Esophagus muscularis mucosa (tissue), 4 donors: Measurements from ENCODE around the gene USP2. TPM values are rescaled to one million over a fixed set of nuclear protein-coding genes. Genes with fewer than 3 reads are reported as not detected.
A peak's percentile ranks its signal among the peaks of the same experiment; 100 is the strongest.
"Not testable (repeated sequence)": the region's sequence is repeated elsewhere in the genome, so short reads cannot be mapped to it uniquely, and the experiment has no call there.

Experiments used
- DNase-seq: peaks from one replicate; pipeline ENCODE4 v3.0.0-alpha.2; 2017; ENCODE audit errors: extremely low spot score
- H3K27ac ChIP-seq, 4 donors: fragments of 200-600 bp; sonication (generic); replicated peaks in 1 of 4; 1 replicate in 3 of 4; 2 replicates in 1 of 4; pipeline ENCODE4 v1.5.1; 2016 to 2019; ENCODE audit warnings: mild to moderate bottlenecking in 1 of 4
- H3K27me3 ChIP-seq, 4 donors: fragments of 200-600 bp; sonication (generic); one replicate each; pipeline versions ENCODE4 v1.5.1 to v1.6.0; 2016 to 2019
- H3K36me3 ChIP-seq, 4 donors: fragments of 200-600 bp; sonication (generic); one replicate each; pipeline ENCODE4 v1.5.1; 2016 to 2019
- H3K4me1 ChIP-seq, 4 donors: fragments of 200-600 bp; sonication (generic); one replicate each; pipeline ENCODE4 v1.5.1; 2016 to 2019
- H3K4me3 ChIP-seq, 4 donors: fragments of 200-600 bp; sonication (generic); 1 replicate in 2 of 4; 2 replicates in 2 of 4; pipeline ENCODE4 v1.5.1; 2016 to 2019; ENCODE audit warnings: mild to moderate bottlenecking in 4 of 4, moderate library complexity in 1 of 4
- H3K9me3 ChIP-seq, 4 donors: fragments of 200-600 bp; sonication (generic); 1 replicate in 3 of 4; 2 replicates in 1 of 4; pipeline ENCODE4 v1.5.1; 2016 to 2019
- EP300 ChIP-seq: sonication (generic); formaldehyde crosslinking; IDR thresholded peaks from one replicate; pipeline ENCODE4 v1.6.1; 2017; ENCODE audit warnings: antibody characterized with exemption
- POLR2A ChIP-seq: fragments of 450-650 bp; IDR thresholded peaks from one replicate; pipeline ENCODE4 v1.6.1; 2017; ENCODE audit warnings: antibody characterized with exemption, moderate library complexity, mild to moderate bottlenecking, low read depth
- POLR2AphosphoS5 ChIP-seq, 2 donors: sonication (generic); formaldehyde crosslinking; IDR thresholded peaks; one replicate each; pipeline ENCODE4 v1.6.1; 2017; ENCODE audit warnings: antibody characterized with exemption in 2 of 2
- WGBS: methylation state at CpG from one replicate; pipeline ENCODE4 v1.1.5; 2018; 5-methylcytosine and 5-hydroxymethylcytosine counted together
- intact Hi-C: fragments of 100-400 bp; cut with DNase I; formaldehyde crosslinking; loops from one replicate; pipeline ENCODE4 v1.15.1; 2023
- total RNA-seq, 4 donors: library from RNA; depleted of rRNA; stranded (reverse); fragments of >200 nt; gene quantifications; one replicate each; pipeline versions ENCODE4 v1.1.0 to v1.2.1, GENCODE V29; 2016
- TF ChIP-seq, protein P1 (sequence below), 3 experiments: fragments of 200-600 bp in 2 of 3; fragments of 450-650 bp in 1 of 3; sonication (generic) in 2 of 3; IDR thresholded peaks; one replicate each; pipeline ENCODE4 v1.5.1; 2017 to 2019; ENCODE audit warnings: antibody characterized with exemption in 3 of 3, mild to moderate bottlenecking in 2 of 3, moderate library complexity in 1 of 3

USP2 gene
- total RNA-seq, 4 donors from 2014 or later = 4.6 to 9.9 (median 6.1) TPM

DNA sequence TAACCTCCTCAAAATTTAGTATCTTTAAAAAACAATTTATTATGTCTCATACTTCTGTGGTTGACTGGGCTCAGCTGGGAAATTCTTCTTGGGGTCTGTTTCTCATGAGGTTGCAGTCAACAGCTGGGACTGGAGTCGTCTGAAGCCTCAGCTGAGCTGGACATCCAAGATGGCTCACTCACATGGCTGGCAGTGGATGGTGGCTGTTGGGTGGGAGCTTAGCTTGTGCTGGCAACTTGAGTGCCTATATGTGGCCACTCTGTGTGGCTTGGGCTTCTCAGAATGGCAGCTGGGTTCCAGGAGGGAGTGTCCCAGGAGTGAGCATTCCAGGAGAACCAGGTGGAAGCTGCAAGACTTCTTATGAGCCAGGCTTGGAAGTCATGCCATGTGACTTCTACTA lies 28.2 kb upstream of the USP2 start:
- H3K36me3 ChIP-seq = peaks cover 0 to 3% (median 0%) of the 10 kb centered on the region in 4 donors
- TF ChIP-seq EP300 = no peak
- no peak for TF ChIP-seq POLR2A
- no peak for TF ChIP-seq POLR2AphosphoS5 (IDR thresholded peaks at IDR 0.05)
- TF ChIP-seq, protein P1, sequence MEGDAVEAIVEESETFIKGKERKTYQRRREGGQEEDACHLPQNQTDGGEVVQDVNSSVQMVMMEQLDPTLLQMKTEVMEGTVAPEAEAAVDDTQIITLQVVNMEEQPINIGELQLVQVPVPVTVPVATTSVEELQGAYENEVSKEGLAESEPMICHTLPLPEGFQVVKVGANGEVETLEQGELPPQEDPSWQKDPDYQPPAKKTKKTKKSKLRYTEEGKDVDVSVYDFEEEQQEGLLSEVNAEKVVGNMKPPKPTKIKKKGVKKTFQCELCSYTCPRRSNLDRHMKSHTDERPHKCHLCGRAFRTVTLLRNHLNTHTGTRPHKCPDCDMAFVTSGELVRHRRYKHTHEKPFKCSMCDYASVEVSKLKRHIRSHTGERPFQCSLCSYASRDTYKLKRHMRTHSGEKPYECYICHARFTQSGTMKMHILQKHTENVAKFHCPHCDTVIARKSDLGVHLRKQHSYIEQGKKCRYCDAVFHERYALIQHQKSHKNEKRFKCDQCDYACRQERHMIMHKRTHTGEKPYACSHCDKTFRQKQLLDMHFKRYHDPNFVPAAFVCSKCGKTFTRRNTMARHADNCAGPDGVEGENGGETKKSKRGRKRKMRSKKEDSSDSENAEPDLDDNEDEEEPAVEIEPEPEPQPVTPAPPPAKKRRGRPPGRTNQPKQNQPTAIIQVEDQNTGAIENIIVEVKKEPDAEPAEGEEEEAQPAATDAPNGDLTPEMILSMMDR (IDR thresholded peaks at IDR 0.05) = no peak
- no peaks in the 10 kb centered on the region for H3K4me1 ChIP-seq
- no peaks in the 10 kb centered on the region for H3K9me3 ChIP-seq
- intact Hi-C loops = no loop called here
- WGBS = no CpG with 5 or more reads among the region's 1 CpG
- H3K27me3 ChIP-seq = no peaks in the 10 kb centered on the region
- no peak for DNase-seq
- H3K4me3 ChIP-seq = no peak overlapping the region
- no peak overlapping the region for H3K27ac ChIP-seq

DNA sequence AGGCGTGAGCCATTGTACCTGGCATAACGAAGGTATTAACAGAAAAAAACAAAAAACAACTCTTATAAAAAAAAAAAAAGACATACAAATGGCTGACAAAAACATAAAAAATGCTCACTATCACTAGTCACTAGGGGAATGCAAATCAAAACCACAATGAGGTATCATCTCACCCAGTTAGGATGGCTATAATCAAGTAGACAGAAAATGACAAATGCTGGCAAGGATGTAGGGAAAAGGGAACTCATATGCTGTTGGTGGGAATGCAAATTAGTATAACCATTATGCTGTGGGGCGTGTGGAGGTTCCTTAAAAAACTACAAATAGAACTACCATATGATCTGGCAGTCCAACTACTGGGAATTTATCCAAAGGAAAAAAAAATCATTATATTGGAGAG lies 24.5 kb upstream of the USP2 start:
- 91% methylated on average over 3 of the region's 3 CpGs for WGBS
- Histone ChIP-seq H3K36me3 (no peaks in the 10 kb centered on the region), H3K27me3 (no peaks in the 10 kb centered on the region), H3K4me1 (no peaks in the 10 kb centered on the region), H3K4me3 (no peak overlapping the region), H3K27ac (no peak overlapping the region), H3K9me3 (peaks cover 0 to 4% (median 3%) of the 10 kb centered on the region in 4 donors)
- no peak for DNase-seq
- intact Hi-C loops = no loop called here
- TF ChIP-seq POLR2AphosphoS5 (IDR thresholded peaks at IDR 0.05) (no peak), POLR2A (no peak)

DNA sequence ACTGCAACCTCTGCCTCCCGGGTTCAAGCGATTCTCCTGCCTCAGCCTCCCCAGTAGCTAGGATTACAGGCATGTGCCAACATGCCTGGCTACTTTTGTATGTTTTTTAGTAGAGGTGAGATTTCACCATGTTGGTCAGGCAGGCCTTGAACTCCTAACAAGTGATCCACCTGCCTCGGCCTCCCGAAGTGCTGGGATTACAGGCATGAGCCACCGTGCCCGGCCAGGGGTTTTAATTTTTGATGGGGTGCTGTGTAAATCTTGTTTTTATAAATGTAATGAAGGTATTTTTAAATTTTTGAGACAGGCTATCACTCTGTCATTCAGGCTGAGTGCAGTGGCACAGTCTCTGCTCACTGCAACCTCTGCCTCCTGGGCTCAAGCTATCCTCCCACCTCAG lies 24.0 kb upstream of the USP2 start:
- 97% methylated on average over 6 of the region's 6 CpGs for WGBS
- H3K27me3 ChIP-seq, H3K4me3 ChIP-seq, DNase-seq, H3K9me3 ChIP-seq, H3K27ac ChIP-seq, intact Hi-C loops, H3K36me3 ChIP-seq, H3K4me1 ChIP-seq: not testable (repeated sequence)

DNA sequence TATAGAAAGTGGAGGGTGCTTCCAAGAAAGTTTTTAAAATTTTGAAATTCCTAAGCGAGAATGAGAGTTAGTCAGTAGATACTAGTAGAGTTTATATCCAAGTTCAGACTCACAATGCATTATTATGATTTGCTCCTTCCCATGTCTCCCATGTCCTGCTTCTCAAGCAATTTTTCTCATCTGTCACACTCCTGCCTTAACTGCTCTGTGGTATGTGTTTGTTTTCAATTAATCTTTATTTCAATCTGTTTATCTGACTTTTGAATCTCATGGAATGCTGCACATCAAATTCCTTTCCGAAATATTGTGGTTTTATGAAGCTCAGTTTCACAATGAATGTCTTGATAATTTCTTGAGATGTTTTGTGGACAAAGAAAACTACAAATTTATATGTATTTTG lies 23.4 kb upstream of the USP2 start:
- Histone ChIP-seq H3K4me3 (no peak overlapping the region), H3K27ac (no peak overlapping the region), H3K27me3 (no peaks in the 10 kb centered on the region), H3K9me3 (peaks cover 0 to 14% (median 7%) of the 10 kb centered on the region in 4 donors), H3K4me1 (no peaks in the 10 kb centered on the region), H3K36me3 (no peaks in the 10 kb centered on the region)
- no peak for DNase-seq
- TF ChIP-seq, protein P1 (IDR thresholded peaks at IDR 0.05) = no peak
- intact Hi-C loops = no loop called here
- WGBS = 67% methylated on average over 2 of the region's 2 CpGs

DNA sequence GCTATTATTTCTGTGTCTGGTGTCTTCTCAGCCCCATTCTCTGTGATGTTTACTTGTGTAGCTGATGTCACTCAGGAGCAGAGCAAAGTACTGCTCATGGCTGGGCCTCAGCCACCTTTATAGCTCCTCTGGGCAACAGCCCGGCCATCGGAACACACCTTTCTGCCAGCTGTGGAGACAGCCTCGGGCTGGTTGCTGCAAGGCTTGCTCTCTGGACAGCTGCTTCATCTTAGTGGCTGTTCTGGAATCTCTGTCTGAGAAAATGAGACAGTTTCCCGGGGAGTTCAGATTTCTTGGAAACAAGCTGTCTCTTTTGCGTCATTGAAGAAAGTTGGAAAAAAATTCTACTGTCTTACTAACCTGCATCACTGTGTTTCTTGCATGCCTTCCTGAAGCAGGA lies 21.5 kb upstream of the USP2 start:
- Histone ChIP-seq H3K27me3 (no peaks in the 10 kb centered on the region), H3K4me1 (no peaks in the 10 kb centered on the region), H3K36me3 (no peaks in the 10 kb centered on the region), H3K27ac (no peak overlapping the region), H3K4me3 (no peak overlapping the region), H3K9me3 (peaks cover 0 to 22% (median 7%) of the 10 kb centered on the region in 4 donors)
- TF ChIP-seq, protein P1 (IDR thresholded peaks at IDR 0.05) = no peak
- no peak for TF ChIP-seq EP300
- TF ChIP-seq POLR2A = no peak
- TF ChIP-seq POLR2AphosphoS5 (IDR thresholded peaks at IDR 0.05) = peak in 1 of 2 donors; percentile 20
- intact Hi-C loops = no loop called here
- no peak for DNase-seq
- 62% methylated on average over 5 of the region's 5 CpGs for WGBS

DNA sequence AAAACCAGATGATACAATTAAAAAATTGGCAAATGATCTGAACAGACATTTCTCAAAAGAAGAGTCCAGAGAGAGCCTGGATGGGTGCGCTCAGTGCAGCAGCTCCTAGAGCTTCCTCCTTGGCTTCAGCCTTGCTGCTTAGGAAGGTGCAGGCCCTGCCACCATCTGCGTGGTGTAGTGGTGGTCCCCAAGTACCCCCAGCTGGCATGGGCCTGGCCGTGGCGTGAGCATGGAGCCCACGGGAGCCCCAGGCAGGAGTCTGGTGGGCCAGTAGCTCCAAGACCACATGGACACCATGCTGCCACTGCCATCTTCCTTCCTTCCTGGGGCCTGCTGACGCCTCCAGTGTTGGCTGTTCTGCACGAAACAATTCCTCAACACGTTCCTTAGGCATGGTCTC lies 21.0 kb upstream of the USP2 start:
- 89% methylated on average over 8 of the region's 8 CpGs for WGBS

More for the DNA sequence above, 21.0 kb upstream of the USP2 start:
- peaks cover 0 to 28% (median 7%) of the 10 kb centered on the region in 4 donors for H3K9me3 ChIP-seq
- H3K27me3 ChIP-seq = no peaks in the 10 kb centered on the region
- H3K36me3 ChIP-seq = no peaks in the 10 kb centered on the region
- intact Hi-C loops = no loop called here
- DNase-seq = no peak
- H3K4me3 ChIP-seq = no peak overlapping the region
- H3K4me1 ChIP-seq = no peaks in the 10 kb centered on the region
- TF ChIP-seq, protein P1 (IDR thresholded peaks at IDR 0.05) = no peak
- H3K27ac ChIP-seq = no peak overlapping the region
